HCT116 (cell line): ENCODE measurements around the gene AGPAT2. TPM values are rescaled to one million over a fixed set of nuclear protein-coding genes. Genes with fewer than 3 reads are reported as not detected.

ENCODE experiments used
- ATAC-seq: fragments of 200-7000 bp; cut with Tn5 transposase; 2 replicates; pipeline ENCODE4 v1.9.1; 2020; ENCODE audit warnings: mild to moderate bottlenecking, moderate library complexity
- BruUV-seq: library from RNA; stranded (reverse); fragments of 400-500 nt; replicated peaks from 2 replicates; lab custom pipeline; 2021; lab: Mats Ljungman, UMichigan
- CTCF ChIA-PET: fragments of 300-600 bp; sonication (Branson Sonifier 250); formaldehyde crosslinking; loops from one replicate; lab custom pipeline; 2021; ENCODE audit warnings: antibody characterized with exemption; lab: Charles Lee
- POLR2A ChIA-PET: fragments of 300-600, 350-600 bp; sonication (Branson Sonifier 250); formaldehyde crosslinking; loops from one replicate; lab custom pipeline; 2021; ENCODE audit warnings: antibody characterized with exemption; lab: Charles Lee
- RAD21 ChIA-PET, 2 experiments: fragments of 300-600 bp; sonication (Branson Sonifier 250); formaldehyde crosslinking; loops; one replicate each; lab custom pipeline; 2023; ENCODE audit warnings: low total read pairs in 2 of 2; ENCODE audit not compliant: uncharacterized antibody in 2 of 2, unreplicated experiment in 2 of 2, low non-redundant PET in 1 of 2; lab: Charles Lee
- DNase-seq: peaks from one replicate; pipeline ENCODE4 v3.0.0-alpha.2; 2010; ENCODE audit warnings: low read depth, low spot score
- H2AFZ ChIP-seq: fragments of 200-600 bp; shearing (Covaris generic), sonication (generic); 2 replicates; pipeline ENCODE4 v1.6.1; 2017; ENCODE audit warnings: low read depth, mixed run types, mixed read lengths, antibody characterized with exemption, low read length; ENCODE audit not compliant: poor library complexity, severe bottlenecking
- H3K27ac ChIP-seq: 2 replicates; pipeline ENCODE4 v1.5.1; 2012; ENCODE audit warnings: low read depth, low read length
- H3K27me3 ChIP-seq: fragments of 200-600 bp; sonication (generic); 2 replicates; pipeline ENCODE4 v1.6.1; 2016; ENCODE audit warnings: mixed run types, low read length, mixed read lengths; ENCODE audit not compliant: insufficient read depth
- H3K36me3 ChIP-seq, 2 experiments: fragments of 200-500 bp in 1 of 2; fragments of 200-600 bp in 1 of 2; sonication (Bioruptor generic) in 1 of 2; sonication (generic) in 1 of 2; 2 replicates each; pipeline versions ENCODE4 v1.5.1 to v1.6.1; 2014 to 2016; ENCODE audit warnings: low read length in 2 of 2, inconsistent platforms in 1 of 2, mixed read lengths in 1 of 2, mixed run types in 1 of 2; ENCODE audit not compliant: insufficient read depth in 2 of 2, control insufficient read depth in 1 of 2
- H3K4me1 ChIP-seq, 2 experiments: fragments of 200-600 bp in 1 of 2; sonication (generic) in 1 of 2; 2 replicates each; pipeline versions ENCODE4 v1.5.1 to v1.6.1; 2012 to 2017; ENCODE audit warnings: low read length in 2 of 2, inconsistent platforms in 1 of 2, mild to moderate bottlenecking in 1 of 2, mixed read lengths in 1 of 2, mixed run types in 1 of 2, moderate library complexity in 1 of 2; ENCODE audit not compliant: insufficient read depth in 2 of 2, control insufficient read depth in 1 of 2
- H3K4me2 ChIP-seq: fragments of 200-600 bp; sonication (generic); 2 replicates; pipeline ENCODE4 v1.6.1; 2017; ENCODE audit warnings: mixed run types, low read length, mixed read lengths
- H3K4me3 ChIP-seq, 2 experiments: fragments of 200-600 bp in 1 of 2; sonication (generic) in 1 of 2; replicated peaks in 1 of 2; 2 replicates each; pipeline ENCODE4 v1.5.1; 2011 to 2016; ENCODE audit warnings: low read length in 2 of 2, control low read depth in 1 of 2, low read depth in 1 of 2, mild to moderate bottlenecking in 1 of 2, mixed read lengths in 1 of 2, mixed run types in 1 of 2
- H3K79me2 ChIP-seq: fragments of 200-600 bp; sonication (generic); 2 replicates; pipeline ENCODE4 v1.6.1; 2017; ENCODE audit warnings: mild to moderate bottlenecking, mixed run types, low read length, moderate library complexity, mixed read lengths; ENCODE audit not compliant: insufficient read depth
- H3K9ac ChIP-seq: fragments of 200-600 bp; sonication (generic); 2 replicates; pipeline ENCODE4 v1.6.1; 2016; ENCODE audit warnings: low read length, mixed read lengths
- H3K9me2 ChIP-seq: fragments of 200-600 bp; sonication (generic), shearing (Covaris generic); 2 replicates; pipeline ENCODE4 v1.6.1; 2017; ENCODE audit warnings: mixed run types, mild to moderate bottlenecking, moderate library complexity; ENCODE audit not compliant: insufficient read depth
- H3K9me3 ChIP-seq, 2 experiments: fragments of 200-500 bp in 1 of 2; fragments of 200-600 bp in 1 of 2; sonication (Bioruptor generic) in 1 of 2; sonication (generic) in 1 of 2; 2 replicates each; pipeline ENCODE4 v1.6.1; 2014 to 2017; ENCODE audit warnings: low read length in 2 of 2, mixed read lengths in 2 of 2, inconsistent platforms in 1 of 2, low read depth in 1 of 2, mild to moderate bottlenecking in 1 of 2, mixed run types in 1 of 2, moderate library complexity in 1 of 2; ENCODE audit not compliant: control insufficient read depth in 1 of 2, insufficient read depth in 1 of 2
- H4K20me1 ChIP-seq: fragments of 200-600 bp; sonication (generic), shearing (Covaris generic); 2 replicates; pipeline ENCODE4 v1.6.1; 2017; ENCODE audit warnings: mixed run types, mild to moderate bottlenecking, moderate library complexity; ENCODE audit not compliant: insufficient read depth
- CBX3 ChIP-seq: IDR thresholded peaks from 2 replicates; pipeline ENCODE4 v1.6.1; 2012; ENCODE audit warnings: low read depth
- CEBPB ChIP-seq: IDR thresholded peaks from 2 replicates; pipeline ENCODE4 v1.6.1; 2012; ENCODE audit warnings: low read depth
- EGR1 ChIP-seq: IDR thresholded peaks from 2 replicates; pipeline ENCODE4 v1.6.1; 2012; ENCODE audit warnings: low read depth
- ELF1 ChIP-seq: IDR thresholded peaks from 2 replicates; pipeline ENCODE4 v1.6.1; 2012; ENCODE audit warnings: low read depth, borderline replicate concordance
- EZH2 ChIP-seq: fragments of 200-600 bp; sonication (generic); IDR thresholded peaks from 2 replicates; pipeline ENCODE4 v1.6.1; 2017; ENCODE audit warnings: antibody characterized with exemption, mixed run types
- FOSL1 ChIP-seq: IDR thresholded peaks from 2 replicates; pipeline ENCODE4 v1.6.1; 2012; ENCODE audit warnings: low read depth
- JUND ChIP-seq: IDR thresholded peaks from 2 replicates; pipeline ENCODE4 v1.6.1; 2012
- POLR2A ChIP-seq: IDR thresholded peaks from 2 replicates; pipeline ENCODE4 v1.7.0; 2011; ENCODE audit warnings: borderline replicate concordance; ENCODE audit not compliant: insufficient read depth, insufficient read length; ENCODE audit errors: extremely low read depth
- POLR2AphosphoS5 ChIP-seq: IDR thresholded peaks from 2 replicates; pipeline ENCODE4 v1.6.1; 2011; ENCODE audit warnings: mild to moderate bottlenecking, low read depth, low read length, moderate library complexity
- RAD21 ChIP-seq: IDR thresholded peaks from 2 replicates; pipeline ENCODE4 v1.6.1; 2012; ENCODE audit warnings: low read depth, mild to moderate bottlenecking
- SIN3A ChIP-seq: IDR thresholded peaks from 2 replicates; pipeline ENCODE4 v1.6.1; 2012; ENCODE audit warnings: low read depth
- SP1 ChIP-seq: IDR thresholded peaks from 2 replicates; pipeline ENCODE4 v1.6.1; 2012; ENCODE audit warnings: low read depth
- YY1 ChIP-seq: IDR thresholded peaks from 2 replicates; pipeline ENCODE4 v1.6.1; 2011; ENCODE audit warnings: low read length, low read depth, moderate library complexity, mild to moderate bottlenecking; ENCODE audit not compliant: insufficient replicate concordance; ENCODE audit errors: extremely low read depth
- ZFX ChIP-seq: fragments of 450-650 bp; IDR thresholded peaks from 2 replicates; pipeline ENCODE4 v1.6.1; 2017
- ZNF274 ChIP-seq: fragments of 200-500 bp; sonication (Bioruptor generic); IDR thresholded peaks from 2 replicates; pipeline ENCODE4 v1.6.1; 2014; ENCODE audit warnings: mild to moderate bottlenecking, low read depth, low read length, inconsistent platforms
- intact Hi-C: fragments of 100-400 bp; cut with micrococcal nuclease; formaldehyde crosslinking; loops from 2 replicates; pipeline ENCODE4 v1.10.0; 2022
- total RNA-seq: library from RNA; stranded (reverse); gene quantifications from one replicate; pipeline ENCODE4 v1.2.1, GENCODE V29; 2021; ENCODE audit not compliant: unreplicated experiment
- TF ChIP-seq, protein P1 (sequence below): IDR thresholded peaks from 2 replicates; pipeline ENCODE4 v1.6.1; 2011; ENCODE audit warnings: mild to moderate bottlenecking, low read length, moderate library complexity; ENCODE audit not compliant: insufficient replicate concordance; ENCODE audit errors: extremely low read depth
- TF ChIP-seq, protein P2 (sequence below), 3 experiments: fragments of 200-600 bp in 1 of 3; sonication (generic) in 1 of 3; IDR thresholded peaks in 2 of 3; conservative IDR thresholded peaks in 1 of 3; 2 replicates each; pipeline ENCODE4 v1.5.1; 2012 to 2017; ENCODE audit warnings: low read depth in 2 of 3, low read length in 2 of 3, antibody characterized with exemption in 1 of 3, borderline replicate concordance in 1 of 3, control low read depth in 1 of 3, mild to moderate bottlenecking in 1 of 3, mixed read lengths in 1 of 3, mixed run types in 1 of 3, moderate library complexity in 1 of 3; ENCODE audit not compliant: insufficient read depth in 1 of 3
- TF ChIP-seq, protein P3 (sequence below): IDR thresholded peaks from 2 replicates; pipeline ENCODE4 v1.6.1; 2012
- TF ChIP-seq, protein P4 (sequence below): IDR thresholded peaks from 2 replicates; pipeline ENCODE4 v1.6.1; 2012; ENCODE audit warnings: low read depth
- TF ChIP-seq, protein P5 (sequence below): IDR thresholded peaks from 2 replicates; pipeline ENCODE4 v1.6.1; 2012

Gene AGPAT2
- total RNA-seq, 1 experiment from 2014 or later = 86.0 TPM

DNA sequence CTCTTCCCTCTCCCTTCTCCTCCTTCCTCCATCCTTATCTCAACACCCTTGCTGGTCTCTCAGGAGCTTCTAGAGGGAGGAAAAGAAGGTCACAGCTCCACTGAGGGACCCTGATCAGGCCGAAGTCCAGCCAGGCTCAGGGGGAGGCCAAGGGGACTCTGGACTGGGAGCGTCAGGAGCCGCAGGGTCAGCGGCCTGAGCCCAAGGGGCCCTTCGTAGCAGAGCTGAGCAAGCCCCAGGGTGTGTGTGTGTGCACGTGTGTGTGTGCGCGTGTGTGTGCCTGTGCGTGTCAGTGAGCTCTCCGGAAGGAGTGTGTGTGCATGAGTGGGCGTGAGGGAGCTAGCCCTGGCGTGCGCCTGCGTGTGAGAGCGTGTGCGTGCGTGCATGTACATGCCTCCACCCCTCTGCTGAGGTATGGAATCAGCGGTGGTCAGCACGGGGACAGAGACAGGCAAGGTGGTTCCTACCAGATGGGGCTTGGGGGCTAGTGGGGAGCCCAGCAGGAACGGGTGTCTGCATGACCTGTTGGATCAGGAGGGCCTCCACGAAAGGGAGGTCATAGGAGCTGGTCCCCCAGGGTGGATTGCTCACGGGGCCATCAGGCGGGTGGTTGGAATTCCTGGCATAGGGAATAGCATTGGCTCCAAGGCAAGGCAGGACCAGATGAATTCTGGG, 10.0 kb upstream of the AGPAT2 start:
- peaks cover 38 to 71% of the 10 kb centered on the region in 2 experiments for H3K4me1 ChIP-seq
- TF ChIP-seq YY1 (no peak), EZH2 (no peak), SIN3A (no peak), FOSL1 (no peak), SP1 (no peak), POLR2A (no peak), CBX3 (no peak), CEBPB (no peak), ZNF274 (no peak), EGR1 (no peak), ZFX (no peak), ELF1 (no peak), RAD21 (no peak), POLR2AphosphoS5 (no peak), JUND (no peak)
- TF ChIP-seq, protein P1, sequence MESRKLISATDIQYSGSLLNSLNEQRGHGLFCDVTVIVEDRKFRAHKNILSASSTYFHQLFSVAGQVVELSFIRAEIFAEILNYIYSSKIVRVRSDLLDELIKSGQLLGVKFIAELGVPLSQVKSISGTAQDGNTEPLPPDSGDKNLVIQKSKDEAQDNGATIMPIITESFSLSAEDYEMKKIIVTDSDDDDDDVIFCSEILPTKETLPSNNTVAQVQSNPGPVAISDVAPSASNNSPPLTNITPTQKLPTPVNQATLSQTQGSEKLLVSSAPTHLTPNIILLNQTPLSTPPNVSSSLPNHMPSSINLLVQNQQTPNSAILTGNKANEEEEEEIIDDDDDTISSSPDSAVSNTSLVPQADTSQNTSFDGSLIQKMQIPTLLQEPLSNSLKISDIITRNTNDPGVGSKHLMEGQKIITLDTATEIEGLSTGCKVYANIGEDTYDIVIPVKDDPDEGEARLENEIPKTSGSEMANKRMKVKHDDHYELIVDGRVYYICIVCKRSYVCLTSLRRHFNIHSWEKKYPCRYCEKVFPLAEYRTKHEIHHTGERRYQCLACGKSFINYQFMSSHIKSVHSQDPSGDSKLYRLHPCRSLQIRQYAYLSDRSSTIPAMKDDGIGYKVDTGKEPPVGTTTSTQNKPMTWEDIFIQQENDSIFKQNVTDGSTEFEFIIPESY = no peak
- TF ChIP-seq, protein P2, sequence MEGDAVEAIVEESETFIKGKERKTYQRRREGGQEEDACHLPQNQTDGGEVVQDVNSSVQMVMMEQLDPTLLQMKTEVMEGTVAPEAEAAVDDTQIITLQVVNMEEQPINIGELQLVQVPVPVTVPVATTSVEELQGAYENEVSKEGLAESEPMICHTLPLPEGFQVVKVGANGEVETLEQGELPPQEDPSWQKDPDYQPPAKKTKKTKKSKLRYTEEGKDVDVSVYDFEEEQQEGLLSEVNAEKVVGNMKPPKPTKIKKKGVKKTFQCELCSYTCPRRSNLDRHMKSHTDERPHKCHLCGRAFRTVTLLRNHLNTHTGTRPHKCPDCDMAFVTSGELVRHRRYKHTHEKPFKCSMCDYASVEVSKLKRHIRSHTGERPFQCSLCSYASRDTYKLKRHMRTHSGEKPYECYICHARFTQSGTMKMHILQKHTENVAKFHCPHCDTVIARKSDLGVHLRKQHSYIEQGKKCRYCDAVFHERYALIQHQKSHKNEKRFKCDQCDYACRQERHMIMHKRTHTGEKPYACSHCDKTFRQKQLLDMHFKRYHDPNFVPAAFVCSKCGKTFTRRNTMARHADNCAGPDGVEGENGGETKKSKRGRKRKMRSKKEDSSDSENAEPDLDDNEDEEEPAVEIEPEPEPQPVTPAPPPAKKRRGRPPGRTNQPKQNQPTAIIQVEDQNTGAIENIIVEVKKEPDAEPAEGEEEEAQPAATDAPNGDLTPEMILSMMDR (IDR thresholded peaks at IDR 0.05 in 2 of 3, conservative IDR thresholded peaks at IDR 0.05 in 1 of 3; ENCODE audit: borderline replicate concordance in 1 of 3, insufficient read depth in 1 of 3, low read depth in 2 of 3, low read length in 2 of 3) = no peak
- TF ChIP-seq, protein P3, sequence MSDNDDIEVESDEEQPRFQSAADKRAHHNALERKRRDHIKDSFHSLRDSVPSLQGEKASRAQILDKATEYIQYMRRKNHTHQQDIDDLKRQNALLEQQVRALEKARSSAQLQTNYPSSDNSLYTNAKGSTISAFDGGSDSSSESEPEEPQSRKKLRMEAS = no peak
- TF ChIP-seq, protein P4, sequence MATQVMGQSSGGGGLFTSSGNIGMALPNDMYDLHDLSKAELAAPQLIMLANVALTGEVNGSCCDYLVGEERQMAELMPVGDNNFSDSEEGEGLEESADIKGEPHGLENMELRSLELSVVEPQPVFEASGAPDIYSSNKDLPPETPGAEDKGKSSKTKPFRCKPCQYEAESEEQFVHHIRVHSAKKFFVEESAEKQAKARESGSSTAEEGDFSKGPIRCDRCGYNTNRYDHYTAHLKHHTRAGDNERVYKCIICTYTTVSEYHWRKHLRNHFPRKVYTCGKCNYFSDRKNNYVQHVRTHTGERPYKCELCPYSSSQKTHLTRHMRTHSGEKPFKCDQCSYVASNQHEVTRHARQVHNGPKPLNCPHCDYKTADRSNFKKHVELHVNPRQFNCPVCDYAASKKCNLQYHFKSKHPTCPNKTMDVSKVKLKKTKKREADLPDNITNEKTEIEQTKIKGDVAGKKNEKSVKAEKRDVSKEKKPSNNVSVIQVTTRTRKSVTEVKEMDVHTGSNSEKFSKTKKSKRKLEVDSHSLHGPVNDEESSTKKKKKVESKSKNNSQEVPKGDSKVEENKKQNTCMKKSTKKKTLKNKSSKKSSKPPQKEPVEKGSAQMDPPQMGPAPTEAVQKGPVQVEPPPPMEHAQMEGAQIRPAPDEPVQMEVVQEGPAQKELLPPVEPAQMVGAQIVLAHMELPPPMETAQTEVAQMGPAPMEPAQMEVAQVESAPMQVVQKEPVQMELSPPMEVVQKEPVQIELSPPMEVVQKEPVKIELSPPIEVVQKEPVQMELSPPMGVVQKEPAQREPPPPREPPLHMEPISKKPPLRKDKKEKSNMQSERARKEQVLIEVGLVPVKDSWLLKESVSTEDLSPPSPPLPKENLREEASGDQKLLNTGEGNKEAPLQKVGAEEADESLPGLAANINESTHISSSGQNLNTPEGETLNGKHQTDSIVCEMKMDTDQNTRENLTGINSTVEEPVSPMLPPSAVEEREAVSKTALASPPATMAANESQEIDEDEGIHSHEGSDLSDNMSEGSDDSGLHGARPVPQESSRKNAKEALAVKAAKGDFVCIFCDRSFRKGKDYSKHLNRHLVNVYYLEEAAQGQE = no peak
- TF ChIP-seq, protein P5, sequence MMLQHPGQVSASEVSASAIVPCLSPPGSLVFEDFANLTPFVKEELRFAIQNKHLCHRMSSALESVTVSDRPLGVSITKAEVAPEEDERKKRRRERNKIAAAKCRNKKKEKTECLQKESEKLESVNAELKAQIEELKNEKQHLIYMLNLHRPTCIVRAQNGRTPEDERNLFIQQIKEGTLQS = no peak
- ChIA-PET RAD21 (no interaction called here), CTCF (no interaction called here), POLR2A (no interaction called here)
- H2AFZ ChIP-seq = no peak overlapping the region
- no peak overlapping the region for H3K9ac ChIP-seq
- no peaks in the 10 kb centered on the region for H3K9me2 ChIP-seq
- no peak overlapping the region for H3K4me3 ChIP-seq
- intact Hi-C loops = no loop called here
- no peaks in the 10 kb centered on the region for H3K36me3 ChIP-seq
- no peak for DNase-seq
- no peaks in the 10 kb centered on the region for H3K27me3 ChIP-seq
- ATAC-seq = no peak
- no peak overlapping the region for H3K4me2 ChIP-seq
- H4K20me1 ChIP-seq = no peaks in the 10 kb centered on the region
- H3K79me2 ChIP-seq = no peaks in the 10 kb centered on the region
- H3K9me3 ChIP-seq = no peaks in the 10 kb centered on the region
- no TSS peak for BruUV-seq
- no peak overlapping the region; the same call in 1 of the 2 replicates for H3K27ac ChIP-seq
